ENCODE results near the gene ABCC6. TPM values are rescaled to one million over a fixed set of nuclear protein-coding genes. Genes with fewer than 3 reads are reported as not detected.

ABCC6 gene
- total RNA-seq, 1 donor from 2014 or later: 3.0 TPM

- Mint-ChIP-seq H3K4me3 (ENCODE audit: unreplicated experiment) (no peak overlapping the region), H3K27me3 (ENCODE audit: low read depth, unreplicated experiment) (no peaks in the 10 kb centered on the region), H3K27ac (ENCODE audit: unreplicated experiment) (no peak overlapping the region), H3K4me1 (ENCODE audit: low read depth, unreplicated experiment) (peaks cover 10% of the 10 kb centered on the region), H3K36me3 (ENCODE audit: low read depth, unreplicated experiment) (peaks cover under 1% of the 10 kb centered on the region), H3K9me3 (ENCODE audit: unreplicated experiment) (no peaks in the 10 kb centered on the region)
- FAIRE-seq: no peak
- Histone ChIP-seq H3K4me3 (ENCODE audit: insufficient read depth, low read depth, low read length) (no peak overlapping the region), H2AFZ (ENCODE audit: low read depth, low read length) (no peak overlapping the region), H3K4me1 (ENCODE audit: insufficient read depth, low read length) (no peaks in the 10 kb centered on the region), H3K79me2 (ENCODE audit: insufficient read depth, low read length) (no peaks in the 10 kb centered on the region), H3K27ac (ENCODE audit: low read depth, low read length) (no peak overlapping the region), H3K27me3 (ENCODE audit: insufficient read depth, low read length) (no peaks in the 10 kb centered on the region), H3K9me3 (ENCODE audit: insufficient read depth, low read depth, low read length) (no peaks in the 10 kb centered on the region), H3K9ac (ENCODE audit: low read length) (no peak overlapping the region), H4K20me1 (ENCODE audit: insufficient read depth, low read length) (no peaks in the 10 kb centered on the region), H3K4me2 (ENCODE audit: low read length) (no peak overlapping the region), H3K36me3 (ENCODE audit: insufficient read depth, low read length) (no peaks in the 10 kb centered on the region)
- DNase-seq (ENCODE audit: low read depth): no peak
- TF ChIP-seq CTCF (IDR thresholded peaks at IDR 0.05; ENCODE audit: insufficient read depth, low read depth, low read length) (no peak), EZH2 (IDR thresholded peaks at IDR 0.05; ENCODE audit: insufficient read depth, low read length) (no peak)
These were observed 25.3 kb downstream of the ABCC6 start for GRCh38 chr16:16197966-16198365.

DNA sequence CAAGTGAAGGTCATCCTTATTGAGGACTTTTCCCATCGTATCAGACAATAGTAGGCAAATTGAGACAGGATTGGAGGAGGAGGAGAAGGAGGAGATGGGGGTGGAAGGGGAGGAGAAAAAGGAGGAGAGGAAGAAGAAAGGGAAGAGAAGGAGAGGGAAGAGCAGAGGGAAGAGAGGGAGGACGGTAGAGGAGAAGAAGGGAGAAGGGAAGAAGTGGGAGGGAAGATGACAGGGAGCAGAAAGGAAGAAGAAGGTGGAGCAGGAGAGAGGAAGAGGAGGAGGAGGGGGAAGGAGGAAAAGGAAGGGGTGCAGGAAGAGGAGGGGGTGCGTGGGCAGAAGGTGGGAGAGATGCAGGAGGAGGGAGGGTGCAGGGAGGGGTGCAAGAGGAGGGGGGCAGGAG is 26.0 kb downstream of the ABCC6 start:
- TF ChIP-seq EZH2 (IDR thresholded peaks at IDR 0.05; ENCODE audit: insufficient read depth, low read length) (no peak), CTCF (IDR thresholded peaks at IDR 0.05; ENCODE audit: insufficient read depth, low read depth, low read length) (no peak)
- Mint-ChIP-seq H3K4me1 (ENCODE audit: low read depth, unreplicated experiment) (peaks cover 10% of the 10 kb centered on the region), H3K27ac (ENCODE audit: unreplicated experiment) (no peak overlapping the region)

DNA sequence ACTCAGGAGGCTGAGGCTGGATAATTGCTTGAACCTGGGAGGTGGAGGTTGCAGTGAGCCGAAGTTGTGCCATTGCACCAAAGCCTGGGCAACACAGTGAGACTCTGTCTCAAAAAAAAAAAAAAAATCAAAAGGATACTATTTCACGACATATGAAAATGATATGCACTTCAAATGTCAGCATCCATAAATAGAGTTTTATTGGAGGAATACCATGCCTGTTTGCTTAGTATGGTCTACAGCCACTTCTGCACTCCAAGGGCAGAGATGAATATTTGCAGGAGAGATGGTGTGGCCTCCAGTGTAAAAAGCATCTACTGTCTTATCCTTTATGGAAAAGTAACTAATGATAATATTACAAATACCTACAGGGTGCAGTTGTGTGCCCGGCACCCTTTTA is 27.2 kb downstream of the ABCC6 start:
- no peaks in the 10 kb centered on the region for H3K4me1 ChIP-seq (ENCODE audit: insufficient read depth, low read length)
- no peak overlapping the region for H2AFZ ChIP-seq (ENCODE audit: low read depth, low read length)
- peaks cover 2% of the 10 kb centered on the region for H3K36me3 Mint-ChIP-seq (ENCODE audit: low read depth, unreplicated experiment)
- H3K9ac ChIP-seq (ENCODE audit: low read length): no peak overlapping the region
- H3K4me3 Mint-ChIP-seq (ENCODE audit: unreplicated experiment): no peak overlapping the region
- no peak overlapping the region for H3K4me3 ChIP-seq (ENCODE audit: insufficient read depth, low read depth, low read length)
- H3K27me3 ChIP-seq (ENCODE audit: insufficient read depth, low read length): no peaks in the 10 kb centered on the region
- TF ChIP-seq CTCF (IDR thresholded peaks at IDR 0.05; ENCODE audit: insufficient read depth, low read depth, low read length) (no peak), EZH2 (IDR thresholded peaks at IDR 0.05; ENCODE audit: insufficient read depth, low read length) (no peak)
- no peaks in the 10 kb centered on the region for H3K79me2 ChIP-seq (ENCODE audit: insufficient read depth, low read length)
- H3K36me3 ChIP-seq (ENCODE audit: insufficient read depth, low read length): no peaks in the 10 kb centered on the region
- no peak overlapping the region for H3K4me2 ChIP-seq (ENCODE audit: low read length)
- H3K9me3 ChIP-seq (ENCODE audit: insufficient read depth, low read depth, low read length): no peaks in the 10 kb centered on the region
- no peaks in the 10 kb centered on the region for H3K9me3 Mint-ChIP-seq (ENCODE audit: unreplicated experiment)
- H3K4me1 Mint-ChIP-seq (ENCODE audit: low read depth, unreplicated experiment): peaks cover 10% of the 10 kb centered on the region
- H3K27ac ChIP-seq (ENCODE audit: low read depth, low read length): no peak overlapping the region
- H3K27ac Mint-ChIP-seq (ENCODE audit: unreplicated experiment): no peak overlapping the region
- FAIRE-seq: no peak
- H3K27me3 Mint-ChIP-seq (ENCODE audit: low read depth, unreplicated experiment): peaks cover 9% of the 10 kb centered on the region
- H4K20me1 ChIP-seq (ENCODE audit: insufficient read depth, low read length): no peaks in the 10 kb centered on the region
- DNase-seq (ENCODE audit: low read depth): no peak

More for the DNA sequence above, 26.0 kb downstream of the ABCC6 start:
- Mint-ChIP-seq H3K36me3 (ENCODE audit: low read depth, unreplicated experiment) (no peaks in the 10 kb centered on the region), H3K27me3 (ENCODE audit: low read depth, unreplicated experiment) (peaks cover under 1% of the 10 kb centered on the region), H3K9me3 (ENCODE audit: unreplicated experiment) (no peaks in the 10 kb centered on the region), H3K4me3 (ENCODE audit: unreplicated experiment) (no peak overlapping the region)
- no peaks in the 10 kb centered on the region for H4K20me1 ChIP-seq (ENCODE audit: insufficient read depth, low read length)
- H3K27me3 ChIP-seq (ENCODE audit: insufficient read depth, low read length): no peaks in the 10 kb centered on the region
- H3K27ac ChIP-seq (ENCODE audit: low read depth, low read length): no peak overlapping the region
- no peak for FAIRE-seq
- no peaks in the 10 kb centered on the region for H3K79me2 ChIP-seq (ENCODE audit: insufficient read depth, low read length)
- no peaks in the 10 kb centered on the region for H3K4me1 ChIP-seq (ENCODE audit: insufficient read depth, low read length)
- no peak for DNase-seq (ENCODE audit: low read depth)
- H3K36me3 ChIP-seq (ENCODE audit: insufficient read depth, low read length): no peaks in the 10 kb centered on the region
- no peaks in the 10 kb centered on the region for H3K9me3 ChIP-seq (ENCODE audit: insufficient read depth, low read depth, low read length)
- H3K9ac ChIP-seq (ENCODE audit: low read length): no peak overlapping the region
- no peak overlapping the region for H2AFZ ChIP-seq (ENCODE audit: low read depth, low read length)
- H3K4me2 ChIP-seq (ENCODE audit: low read length): no peak overlapping the region
- H3K4me3 ChIP-seq (ENCODE audit: insufficient read depth, low read depth, low read length): no peak overlapping the region

Data from astrocyte (in vitro differentiated cells and primary cell).